Kidney (tissue), 14 donors: ENCODE results near the gene RASGRF1. TPM values are rescaled to one million over a fixed set of nuclear protein-coding genes. Genes with fewer than 3 reads are reported as not detected.

Source experiments
- DNase-seq, 5 donors: peaks; one replicate each; pipeline ENCODE4 v3.0.0-alpha.2; 2013 to 2020
- FAIRE-seq: peaks from 2 replicates; lab custom pipeline; 2012; peaks lifted over from hg19 to GRCh38; lab: Jason Lieb, UNC
- H3K27ac ChIP-seq, 2 donors: one replicate each; pipeline ENCODE4 v1.7.0; 2013; ENCODE audit warnings: low read depth in 2 of 2, low read length in 2 of 2, inconsistent platforms in 1 of 2
- H3K27me3 ChIP-seq: one replicate; pipeline ENCODE4 v1.7.1; 2013; ENCODE audit warnings: low read length, inconsistent platforms; ENCODE audit not compliant: control insufficient read depth, insufficient read depth
- H3K36me3 ChIP-seq, 3 donors: one replicate each; pipeline versions ENCODE4 v1.7.0 to v1.7.1; 2013; ENCODE audit warnings: low read length in 3 of 3, control low read depth in 1 of 3, inconsistent platforms in 1 of 3; ENCODE audit not compliant: insufficient read depth in 3 of 3, control insufficient read depth in 2 of 3
- H3K4me1 ChIP-seq, 3 donors: one replicate each; pipeline versions ENCODE4 v1.7.0 to v1.7.1; 2013; ENCODE audit warnings: low read length in 3 of 3, inconsistent platforms in 1 of 3, low read depth in 1 of 3; ENCODE audit not compliant: control insufficient read depth in 2 of 3, insufficient read depth in 2 of 3
- H3K4me3 ChIP-seq, 3 donors: one replicate each; pipeline versions ENCODE4 v1.7.0 to v1.8.1; 2013; ENCODE audit warnings: low read length in 3 of 3, control low read depth in 1 of 3, inconsistent platforms in 1 of 3
- H3K9ac ChIP-seq, 3 donors: one replicate each; pipeline versions ENCODE4 v1.7.0 to v1.7.1; 2013; ENCODE audit warnings: low read length in 3 of 3, control low read depth in 1 of 3, inconsistent platforms in 1 of 3
- H3K9me3 ChIP-seq, 3 donors: one replicate each; pipeline versions ENCODE4 v1.7.0 to v1.7.1; 2013; ENCODE audit warnings: low read length in 3 of 3, control low read depth in 1 of 3, inconsistent platforms in 1 of 3; ENCODE audit not compliant: control insufficient read depth in 2 of 3, insufficient read depth in 1 of 3
- intact Hi-C: fragments of 100-400 bp; cut with DNase I; formaldehyde crosslinking; loops from one replicate; pipeline ENCODE4 v1.11.1; 2022
- polyA plus RNA-seq: library from polyadenylated mRNA; stranded (reverse); fragments of 350-450 nt; fragmentation: Illumina TruSeq; extraction: RNeasy Lipid Tissue Mini Kit (QIAGEN cat#74804); gene quantifications from one replicate; pipeline ENCODE4 v1.2.3, GENCODE V29; 2014; ENCODE audit warnings: low read depth, low replicate concordance; ENCODE audit not compliant: insufficient read depth
- total RNA-seq: library from RNA; stranded (reverse); fragmentation: NEBNext Ultra II Directional; extraction: Animal tissue kit (Norgen Biotek cat#: 25700); gene quantifications from one replicate; pipeline ENCODE4 v1.2.1, GENCODE V29; 2021
- TF ChIP-seq, protein P1 (sequence below): IDR thresholded peaks from 3 replicates; pipeline ENCODE4 v1.5.1; 2012; ENCODE audit warnings: mild to moderate bottlenecking, moderate library complexity, borderline replicate concordance; ENCODE audit not compliant: insufficient read depth; ENCODE audit errors: extremely low read depth
- donor health status: control.
- donor health status: control.
- donor health status: control.
- donor health status: control.
- donor health status: control.
- donor health status: DM: yes; HTN: yes; CAD: no.
- donor health status: Normal renal cell carcinoma (clear cell type).

RASGRF1 gene
- total and polyA plus RNA-seq, 2 donors from 2014 or later, result 0.98 to 4.2 TPM

DNA sequence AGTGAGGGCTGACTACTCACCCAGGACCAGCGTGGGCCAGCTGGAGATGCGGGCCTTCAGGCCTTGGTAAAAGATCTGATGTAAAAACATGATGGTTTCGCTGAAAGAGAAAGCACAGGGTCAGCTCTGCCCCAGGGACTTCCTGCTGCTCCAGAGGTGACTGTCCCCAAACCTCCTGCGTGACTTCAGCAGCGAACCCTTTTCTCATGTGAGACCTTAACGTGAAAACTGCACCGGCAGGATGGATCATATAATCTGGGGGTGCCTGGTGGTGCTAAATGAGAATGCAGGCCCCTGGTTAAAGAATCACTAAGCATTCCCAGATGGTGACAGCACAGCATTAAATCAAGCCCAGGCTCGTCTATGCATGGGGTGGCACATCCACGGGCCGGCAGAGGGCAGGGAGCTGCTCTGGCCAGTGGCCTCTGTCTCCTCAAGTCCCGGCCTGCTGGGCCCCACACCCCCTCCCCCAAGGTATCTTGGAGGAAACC, 55.4 kb downstream of the RASGRF1 start:
- Histone ChIP-seq H3K9me3 (peaks cover 0 to 2% (median 0%) of the 10 kb centered on the region in 3 donors), H3K27ac (no peak overlapping the region), H3K4me1 (no peaks in the 10 kb centered on the region), H3K4me3 (no peak overlapping the region), H3K9ac (no peak overlapping the region), H3K27me3 (no peaks in the 10 kb centered on the region), H3K36me3 (no peaks in the 10 kb centered on the region)
- intact Hi-C loops, result no loop called here
- DNase-seq (peak in 4 of 5 donors; percentile 41 to 68 (median 58)), FAIRE-seq (no peak)
- TF ChIP-seq, protein P1, sequence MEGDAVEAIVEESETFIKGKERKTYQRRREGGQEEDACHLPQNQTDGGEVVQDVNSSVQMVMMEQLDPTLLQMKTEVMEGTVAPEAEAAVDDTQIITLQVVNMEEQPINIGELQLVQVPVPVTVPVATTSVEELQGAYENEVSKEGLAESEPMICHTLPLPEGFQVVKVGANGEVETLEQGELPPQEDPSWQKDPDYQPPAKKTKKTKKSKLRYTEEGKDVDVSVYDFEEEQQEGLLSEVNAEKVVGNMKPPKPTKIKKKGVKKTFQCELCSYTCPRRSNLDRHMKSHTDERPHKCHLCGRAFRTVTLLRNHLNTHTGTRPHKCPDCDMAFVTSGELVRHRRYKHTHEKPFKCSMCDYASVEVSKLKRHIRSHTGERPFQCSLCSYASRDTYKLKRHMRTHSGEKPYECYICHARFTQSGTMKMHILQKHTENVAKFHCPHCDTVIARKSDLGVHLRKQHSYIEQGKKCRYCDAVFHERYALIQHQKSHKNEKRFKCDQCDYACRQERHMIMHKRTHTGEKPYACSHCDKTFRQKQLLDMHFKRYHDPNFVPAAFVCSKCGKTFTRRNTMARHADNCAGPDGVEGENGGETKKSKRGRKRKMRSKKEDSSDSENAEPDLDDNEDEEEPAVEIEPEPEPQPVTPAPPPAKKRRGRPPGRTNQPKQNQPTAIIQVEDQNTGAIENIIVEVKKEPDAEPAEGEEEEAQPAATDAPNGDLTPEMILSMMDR, result no peak

DNA sequence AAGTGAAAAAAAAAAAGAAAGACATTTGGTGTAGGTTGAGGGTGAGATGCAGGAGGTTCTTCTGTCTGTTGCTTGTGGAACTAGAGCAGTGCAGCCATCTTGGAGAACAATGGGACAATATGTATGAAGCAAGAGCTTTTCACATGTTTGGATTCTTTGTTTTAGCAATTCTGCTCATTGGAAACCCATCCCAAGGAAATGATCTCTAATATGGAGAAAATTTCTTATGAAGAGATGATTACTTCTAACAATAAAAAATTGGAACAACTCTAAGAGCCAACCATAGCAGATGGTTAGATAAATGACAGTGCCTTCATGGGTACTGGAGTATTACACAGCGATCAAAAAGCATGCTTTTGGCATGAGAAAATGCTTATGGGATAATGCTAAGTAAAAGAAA, 56.3 kb downstream of the RASGRF1 start:
- DNase-seq, result no peak
- peaks cover 0 to 2% (median 0%) of the 10 kb centered on the region in 3 donors for H3K9me3 ChIP-seq
- no peak overlapping the region for H3K4me3 ChIP-seq
- H3K9ac ChIP-seq, result no peak overlapping the region
- H3K36me3 ChIP-seq, result no peaks in the 10 kb centered on the region
- TF ChIP-seq, protein P1, result no peak
- intact Hi-C loops, result no loop called here
- H3K27ac ChIP-seq, result no peak overlapping the region
- FAIRE-seq, result no peak
- no peaks in the 10 kb centered on the region for H3K4me1 ChIP-seq
- H3K27me3 ChIP-seq, result no peaks in the 10 kb centered on the region

DNA sequence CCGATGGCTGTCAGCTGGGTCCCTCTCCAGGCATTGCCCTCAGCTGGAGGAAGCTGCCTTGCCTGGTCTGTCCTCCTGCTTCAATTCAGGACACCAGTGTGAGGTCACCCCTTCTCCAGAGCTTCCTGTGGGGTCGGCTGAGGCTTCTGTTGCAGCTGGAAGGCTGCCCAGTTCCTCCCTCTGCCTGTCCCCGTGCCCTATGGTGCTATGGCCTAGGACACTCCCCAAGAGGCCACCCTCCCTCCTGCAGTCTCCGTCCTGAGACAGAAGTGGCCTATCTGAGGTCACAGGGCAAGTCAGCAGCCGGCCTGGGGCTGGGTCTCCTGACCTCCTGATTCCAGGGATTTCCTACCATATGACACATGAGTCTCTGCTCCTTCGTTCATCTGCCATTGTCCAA, 57.9 kb downstream of the RASGRF1 start:
- DNase-seq (peak in 1 of 5 donors; percentile 68), FAIRE-seq (no peak)
- H3K9me3 ChIP-seq, result peaks cover 0 to 2% (median 0%) of the 10 kb centered on the region in 3 donors
- TF ChIP-seq, protein P1, result no peak
- H3K4me3 ChIP-seq, result no peak overlapping the region
- no peak overlapping the region for H3K27ac ChIP-seq
- H3K4me1 ChIP-seq, result no peaks in the 10 kb centered on the region
- H3K36me3 ChIP-seq, result no peaks in the 10 kb centered on the region
- intact Hi-C loops, result no loop called here
- H3K9ac ChIP-seq, result no peak overlapping the region
- H3K27me3 ChIP-seq, result no peaks in the 10 kb centered on the region

DNA sequence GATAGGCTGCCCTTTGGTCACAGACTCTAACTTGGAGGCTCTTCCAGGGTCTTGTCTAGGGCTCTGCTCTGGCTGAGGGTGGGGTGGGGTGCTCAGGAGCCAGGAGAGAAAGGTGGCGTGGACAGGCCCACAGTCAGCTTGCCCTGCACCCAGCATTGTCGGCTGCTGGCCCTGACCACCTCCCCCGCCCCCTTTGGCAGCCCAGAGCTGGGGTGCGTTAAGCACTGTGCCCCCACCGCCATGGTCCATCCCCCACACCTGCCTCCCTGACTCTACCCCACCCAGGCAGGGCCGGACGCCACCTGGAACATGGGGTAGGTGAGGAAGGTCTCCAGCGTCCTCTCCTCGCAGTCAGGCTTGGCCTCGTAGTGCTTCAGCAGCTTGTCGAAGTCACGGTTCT, 58.8 kb downstream of the RASGRF1 start:
- Histone ChIP-seq H3K27ac (no peak overlapping the region), H3K9me3 (peaks cover 0 to 2% (median 0%) of the 10 kb centered on the region in 3 donors), H3K27me3 (no peaks in the 10 kb centered on the region), H3K9ac (no peak overlapping the region), H3K36me3 (no peaks in the 10 kb centered on the region), H3K4me1 (no peaks in the 10 kb centered on the region), H3K4me3 (no peak overlapping the region)
- intact Hi-C loops, result no loop called here
- TF ChIP-seq, protein P1, result no peak
- FAIRE-seq, result no peak
- peak in 1 of 5 donors; percentile 57 for DNase-seq
